GM12801 (cell line): ENCODE measurements around the gene DBR1.

ENCODE experiments used
- TF ChIP-seq, protein P1 (sequence below): IDR thresholded peaks from one replicate; pipeline ENCODE4 v1.5.1; 2011; ENCODE audit warnings: control low read depth; ENCODE audit not compliant: insufficient read length; ENCODE audit errors: extremely low read depth

Gene DBR1

GRCh38 chr3:138157743-138158142 is 17.0 kb downstream of the DBR1 start:
- TF ChIP-seq, protein P1, sequence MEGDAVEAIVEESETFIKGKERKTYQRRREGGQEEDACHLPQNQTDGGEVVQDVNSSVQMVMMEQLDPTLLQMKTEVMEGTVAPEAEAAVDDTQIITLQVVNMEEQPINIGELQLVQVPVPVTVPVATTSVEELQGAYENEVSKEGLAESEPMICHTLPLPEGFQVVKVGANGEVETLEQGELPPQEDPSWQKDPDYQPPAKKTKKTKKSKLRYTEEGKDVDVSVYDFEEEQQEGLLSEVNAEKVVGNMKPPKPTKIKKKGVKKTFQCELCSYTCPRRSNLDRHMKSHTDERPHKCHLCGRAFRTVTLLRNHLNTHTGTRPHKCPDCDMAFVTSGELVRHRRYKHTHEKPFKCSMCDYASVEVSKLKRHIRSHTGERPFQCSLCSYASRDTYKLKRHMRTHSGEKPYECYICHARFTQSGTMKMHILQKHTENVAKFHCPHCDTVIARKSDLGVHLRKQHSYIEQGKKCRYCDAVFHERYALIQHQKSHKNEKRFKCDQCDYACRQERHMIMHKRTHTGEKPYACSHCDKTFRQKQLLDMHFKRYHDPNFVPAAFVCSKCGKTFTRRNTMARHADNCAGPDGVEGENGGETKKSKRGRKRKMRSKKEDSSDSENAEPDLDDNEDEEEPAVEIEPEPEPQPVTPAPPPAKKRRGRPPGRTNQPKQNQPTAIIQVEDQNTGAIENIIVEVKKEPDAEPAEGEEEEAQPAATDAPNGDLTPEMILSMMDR, result no peak

DNA sequence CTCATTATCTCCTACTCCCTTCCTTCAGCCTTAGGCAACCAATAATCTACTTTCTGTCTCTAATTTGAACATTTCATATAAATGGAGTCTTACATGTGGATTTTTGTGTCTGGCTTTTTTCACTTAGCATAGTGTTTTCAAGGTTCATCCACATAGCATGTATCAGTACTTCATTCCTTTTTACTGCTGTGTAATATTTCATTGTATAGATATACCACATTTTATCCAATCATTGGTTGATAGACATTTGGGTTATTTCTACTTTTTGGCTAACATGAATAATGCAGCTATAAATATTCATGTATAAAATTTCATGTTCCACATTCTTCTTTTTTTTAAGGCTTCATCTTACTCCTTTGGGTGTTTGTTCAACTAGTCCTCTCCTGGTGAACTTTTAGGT is 20.2 kb downstream of the DBR1 start:
- TF ChIP-seq, protein P1, result no peak

- TF ChIP-seq, protein P1, result no peak
Measured at GRCh38 chr3:138148503-138148902, 26.2 kb downstream of the DBR1 start.

DNA sequence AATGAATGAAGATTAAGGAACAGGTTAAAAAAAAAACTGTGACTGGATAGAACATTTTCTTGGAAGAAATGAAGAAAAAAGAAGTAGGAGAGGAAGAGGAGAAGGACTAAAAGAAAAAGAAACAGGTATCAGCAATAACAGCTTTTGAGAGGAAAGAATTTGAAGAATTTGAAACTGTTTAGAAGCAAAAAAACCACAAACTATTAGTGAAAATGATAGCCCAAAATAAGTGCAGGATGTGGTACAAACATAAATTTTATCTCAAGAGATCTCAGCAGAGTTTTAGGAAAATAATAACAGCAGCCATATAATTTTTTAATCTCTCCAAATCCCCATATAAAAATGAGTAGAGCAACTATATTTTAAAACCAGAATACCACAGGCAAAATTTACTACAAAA is 33.8 kb downstream of the DBR1 start:
- TF ChIP-seq, protein P1, result no peak

- TF ChIP-seq, protein P1, result no peak
Measured at GRCh38 chr3:138139691-138140090, 35.0 kb downstream of the DBR1 start.

- TF ChIP-seq, protein P1, result no peak
Measured at GRCh38 chr3:138137861-138138260, 36.9 kb downstream of the DBR1 start.

DNA sequence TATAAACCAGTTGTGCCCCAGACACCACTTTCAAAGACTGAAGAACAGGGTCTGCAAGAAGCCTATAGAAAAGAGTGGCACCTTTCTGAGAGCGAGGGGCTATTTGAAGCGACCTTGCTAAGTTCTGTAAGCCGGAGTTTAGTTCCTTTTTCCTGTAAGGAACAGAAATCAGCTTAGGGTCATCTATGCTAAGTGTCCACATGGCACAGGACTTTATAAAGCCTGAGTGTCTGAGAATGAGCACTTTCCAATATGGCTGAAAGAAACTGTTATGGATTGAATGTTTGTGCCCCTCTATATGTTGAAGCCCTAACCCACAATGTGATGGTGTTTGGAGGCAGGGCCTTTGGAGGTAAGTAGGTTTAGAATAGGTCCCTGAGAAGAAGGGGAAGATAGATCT is 38.5 kb downstream of the DBR1 start:
- TF ChIP-seq, protein P1, result no peak

DNA sequence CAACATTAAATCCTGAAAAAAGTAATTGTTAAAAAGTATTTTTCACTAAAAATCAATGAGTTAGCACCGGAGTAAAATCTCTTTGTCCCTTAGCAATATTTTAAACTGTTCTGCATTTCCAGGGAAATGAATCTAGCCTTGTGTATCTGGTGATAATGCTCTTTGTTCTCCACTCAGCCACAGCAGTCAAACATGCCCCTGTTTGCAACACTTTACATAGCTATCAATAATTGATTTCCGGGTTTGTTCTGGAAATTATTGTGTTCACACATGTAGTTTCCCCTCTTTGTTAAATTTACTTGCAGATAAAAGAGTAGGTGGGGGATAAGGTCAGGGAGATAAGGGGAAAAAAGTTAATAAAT is 38.9 kb downstream of the DBR1 start:
- TF ChIP-seq, protein P1, result no peak
